SK-N-MC (cell line): ENCODE measurements around the gene CMIP.

Source experiments
- EZH2 ChIP-seq: fragments of 200-600 bp; sonication (generic); IDR thresholded peaks from one replicate; pipeline ENCODE4 v1.6.1; 2017; ENCODE audit warnings: antibody characterized with exemption
- POLR2AphosphoS5 ChIP-seq: IDR thresholded peaks from 2 replicates; pipeline ENCODE4 v1.6.1; 2012; ENCODE audit warnings: mild to moderate bottlenecking, low read depth, low read length, borderline replicate concordance

GRCh38 chr16:81595629-81596292, 151.2 kb downstream of the CMIP start:
- TF ChIP-seq EZH2 (no peak), POLR2AphosphoS5 (no peak)
